Superior temporal gyrus (tissue), 1 donor: ENCODE measurements around the gene RBM41.
A peak's percentile ranks its signal among the peaks of the same experiment; 100 is the strongest.

Experiments
- DNase-seq: peaks from one replicate; pipeline ENCODE4 v3.0.0-alpha.2; 2016; ENCODE audit errors: extremely low spot score

The RBM41 gene

GRCh38 chrX:107029752-107030151 is 88.9 kb downstream of the RBM41 start:
- no peak for DNase-seq

GRCh38 chrX:107025545-107025944 is 93.1 kb downstream of the RBM41 start:
- peak; percentile 38 for DNase-seq

GRCh38 chrX:107014936-107015335 is 103.7 kb downstream of the RBM41 start:
- DNase-seq: no peak
